GM18505 (cell line): Measurements from ENCODE around the gene PMEPA1.

Experiments used
- ATAC-seq: cut with Tn5 transposase; IDR thresholded peaks from one replicate; pipeline ENCODE4 v1.9.1; 2021; ENCODE audit not compliant: unreplicated experiment
- POLR2A ChIP-seq: IDR thresholded peaks from 4 replicates; pipeline ENCODE4 v1.6.1; 2011; ENCODE audit warnings: borderline replicate concordance; ENCODE audit not compliant: insufficient read depth, insufficient read length; ENCODE audit errors: extremely low read depth

Gene PMEPA1

DNA sequence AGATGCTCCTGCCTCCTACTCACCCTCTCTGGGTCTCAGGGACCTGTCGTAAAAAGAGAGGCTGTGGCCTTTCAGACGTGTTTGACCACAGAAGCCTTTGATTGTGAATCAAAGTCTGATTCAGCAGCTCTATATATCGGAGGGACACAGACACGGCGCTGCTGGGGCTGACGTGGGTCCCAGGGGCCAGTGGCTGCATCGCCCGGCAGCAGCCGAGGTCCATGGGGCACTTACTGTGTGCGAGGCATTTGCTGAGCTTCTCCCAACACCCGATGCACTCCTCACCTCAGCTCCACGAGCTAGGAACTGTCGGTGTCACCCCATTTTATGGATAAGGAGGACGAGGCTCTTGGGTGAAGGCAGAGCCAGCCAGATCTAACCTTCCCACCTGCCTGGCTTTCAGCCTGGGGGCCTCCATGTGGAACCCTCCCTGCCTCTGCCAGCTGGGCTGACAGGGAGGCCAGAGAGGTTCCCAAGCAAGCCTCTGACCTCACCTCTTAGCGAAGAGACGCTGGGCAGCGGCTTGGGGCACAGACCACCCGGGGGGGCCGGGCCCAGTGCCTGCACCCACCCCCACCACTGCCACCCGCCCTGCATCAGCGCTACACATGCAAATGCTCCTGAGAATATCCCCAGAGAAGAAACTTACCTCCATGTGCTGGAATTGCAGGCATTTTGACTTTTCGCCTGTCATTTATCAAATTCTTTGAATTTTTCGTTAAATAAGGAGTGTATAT, 19.9 kb downstream of the PMEPA1 start:
- no peak for ATAC-seq
- no peak for TF ChIP-seq POLR2A

DNA sequence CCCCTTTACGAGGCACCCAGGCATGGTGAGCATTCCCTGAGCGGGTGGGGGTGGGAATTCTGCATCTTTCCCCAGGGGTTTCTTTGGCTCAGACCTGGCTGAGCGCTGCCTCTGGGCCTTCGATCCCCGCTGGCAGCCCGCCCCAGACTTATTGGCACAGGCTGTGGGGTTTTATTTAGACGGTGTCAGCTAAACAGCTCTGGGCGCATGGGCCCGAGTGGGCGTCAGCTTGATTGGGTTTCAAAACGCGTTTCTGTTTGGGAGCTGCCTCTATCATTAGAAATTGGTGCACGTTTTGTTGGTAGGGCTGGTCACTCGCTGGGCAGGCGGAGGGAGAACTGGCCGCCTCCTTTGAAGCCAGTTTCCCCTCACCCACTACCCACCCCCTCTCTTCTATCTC, 21.0 kb downstream of the PMEPA1 start:
- ATAC-seq, result no peak
- TF ChIP-seq POLR2A, result no peak

DNA sequence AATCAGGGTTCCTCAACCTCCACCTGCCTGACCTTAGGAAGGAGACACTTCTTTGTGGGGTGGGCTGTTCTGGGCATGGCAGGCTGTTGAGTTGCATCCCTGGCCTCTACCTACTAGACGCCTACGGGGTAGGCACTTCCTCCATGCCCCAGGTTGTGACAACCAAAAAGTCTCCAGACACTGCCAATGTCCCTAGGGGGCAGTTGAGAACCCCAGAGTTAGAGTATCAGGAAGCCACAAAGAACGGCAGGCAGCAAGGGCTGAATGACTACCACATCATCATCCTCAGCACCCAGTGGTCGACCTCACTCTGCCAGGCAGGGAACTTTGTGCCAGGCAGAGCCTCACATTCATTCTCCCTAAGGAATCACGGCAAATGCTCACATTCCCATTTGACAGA, 21.5 kb downstream of the PMEPA1 start:
- ATAC-seq, result no peak
- no peak for TF ChIP-seq POLR2A

DNA sequence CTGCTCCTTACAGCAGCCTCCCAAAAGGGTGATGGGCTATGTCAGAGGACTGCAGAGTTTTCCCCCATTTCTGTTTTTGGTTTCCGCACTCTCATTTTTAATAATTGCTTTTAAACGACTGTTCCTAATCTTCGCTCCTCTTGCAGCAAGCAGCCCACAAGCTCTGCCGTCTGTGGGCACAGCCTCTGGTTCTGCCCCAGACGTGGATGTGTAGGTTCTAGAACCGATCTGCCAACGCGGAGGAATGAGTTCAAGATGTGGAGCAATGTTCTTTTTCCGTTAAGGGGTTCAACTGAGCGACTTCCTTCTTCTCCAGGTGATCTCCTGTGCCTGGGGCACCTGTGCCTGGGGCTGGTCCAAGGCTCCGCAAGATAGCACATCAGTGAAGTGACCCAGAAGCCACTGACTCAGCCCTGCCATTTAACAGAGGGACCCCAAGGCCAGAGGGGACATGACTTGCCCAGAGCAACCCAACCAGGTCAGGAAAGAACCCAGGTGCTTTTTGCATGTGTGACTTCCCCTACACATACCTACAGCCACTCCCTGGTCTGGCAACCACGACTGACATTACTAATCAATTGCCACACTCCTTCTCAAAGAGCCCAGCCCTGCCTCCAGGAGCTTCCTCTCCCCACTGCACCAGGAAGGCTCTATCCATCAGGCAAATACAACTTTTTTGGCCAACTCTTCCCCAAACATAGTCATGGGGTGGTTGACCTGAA, 22.7 kb downstream of the PMEPA1 start:
- no peak for TF ChIP-seq POLR2A
- no peak for ATAC-seq

DNA sequence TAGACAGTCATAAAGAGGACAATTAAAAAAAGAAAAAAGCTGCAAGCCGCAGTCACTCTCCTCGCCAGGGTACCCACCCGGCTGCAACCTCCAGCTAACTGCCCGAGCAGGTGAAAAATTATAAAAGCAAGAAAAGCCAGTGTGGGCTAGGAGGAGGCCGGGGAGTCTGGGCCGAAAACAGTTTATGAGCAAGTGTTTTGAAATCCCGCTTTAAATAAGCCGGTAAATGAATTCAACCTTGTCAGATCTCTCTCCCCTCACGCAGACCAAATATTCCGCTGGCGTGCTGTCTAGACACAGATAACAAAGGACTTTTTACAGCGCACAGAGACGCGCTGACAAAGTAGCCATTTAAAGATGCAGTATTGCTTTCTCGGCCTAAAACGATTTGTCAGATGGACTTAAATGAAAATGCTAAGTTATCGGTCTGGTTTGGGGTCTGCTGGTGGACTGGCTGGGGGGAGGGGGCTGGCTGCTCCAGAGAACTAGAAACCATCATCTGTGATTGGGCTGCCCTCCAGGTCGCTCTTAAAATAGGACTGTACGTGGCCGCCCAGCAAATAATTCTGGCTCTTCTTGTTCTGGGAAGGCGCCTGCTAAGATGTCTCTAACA, 24.6 kb downstream of the PMEPA1 start:
- TF ChIP-seq POLR2A, result no peak
- no peak for ATAC-seq

DNA sequence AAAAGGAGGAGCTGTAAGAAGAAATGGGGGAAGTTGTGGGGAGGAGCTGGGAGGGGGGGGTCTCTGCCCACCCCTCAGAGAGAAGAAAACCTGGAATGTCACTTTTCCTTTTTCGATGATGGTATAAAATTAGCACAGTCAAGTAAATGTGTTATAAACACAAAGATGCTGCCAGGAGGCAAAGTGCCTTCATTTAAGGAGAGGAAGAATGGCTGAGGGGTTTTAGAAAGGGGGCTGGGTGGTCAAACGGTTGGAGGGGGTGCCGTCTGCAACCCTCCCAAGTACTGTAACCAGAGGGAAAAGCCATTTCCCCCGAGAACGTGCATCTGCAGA, 25.0 kb downstream of the PMEPA1 start:
- no peak for TF ChIP-seq POLR2A
- ATAC-seq, result no peak

DNA sequence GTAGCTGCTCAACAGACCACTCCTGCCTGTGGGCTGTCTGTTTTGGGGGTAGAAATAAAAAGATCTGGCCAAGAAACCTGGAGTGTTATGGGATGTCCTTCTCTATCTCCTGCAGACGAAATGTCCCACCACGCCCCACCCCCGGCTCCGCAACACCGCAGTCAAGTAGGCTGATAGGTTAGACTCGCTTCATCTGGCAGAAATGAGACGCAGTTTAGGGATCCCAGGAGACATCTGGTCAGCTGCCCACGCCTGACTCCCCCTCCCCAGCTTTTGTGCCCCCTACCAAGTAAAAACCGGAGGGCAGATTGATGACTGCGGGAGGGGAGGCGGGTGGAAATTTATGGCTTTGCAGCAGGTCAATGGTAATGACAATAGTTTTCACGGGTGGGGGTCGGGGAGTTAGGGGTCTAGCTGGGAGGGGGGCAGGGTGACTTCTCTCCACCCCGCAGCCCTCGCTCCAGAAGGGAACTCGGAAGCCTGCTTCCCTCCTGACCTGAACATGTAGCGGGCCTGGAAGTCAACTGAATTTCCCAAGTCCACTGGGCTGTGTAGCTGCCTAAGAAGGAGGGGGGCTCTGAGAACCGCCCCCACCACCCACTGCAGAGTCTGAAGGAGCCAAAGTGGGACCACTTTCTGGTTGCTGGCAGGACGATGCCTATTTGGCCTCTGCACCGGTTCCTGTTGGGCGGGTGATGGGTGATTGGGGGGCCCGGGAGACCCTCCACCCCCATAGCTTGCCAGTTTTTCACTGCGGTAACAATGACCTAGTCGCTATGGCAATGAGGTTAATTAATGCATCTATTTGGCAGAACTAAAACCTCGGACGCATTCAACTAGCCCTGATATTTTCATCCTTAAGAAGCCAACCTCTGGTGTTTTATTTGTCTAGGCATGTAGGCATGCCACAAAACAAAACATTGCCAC, 25.7 kb downstream of the PMEPA1 start:
- ATAC-seq, result no peak
- TF ChIP-seq POLR2A, result no peak

DNA sequence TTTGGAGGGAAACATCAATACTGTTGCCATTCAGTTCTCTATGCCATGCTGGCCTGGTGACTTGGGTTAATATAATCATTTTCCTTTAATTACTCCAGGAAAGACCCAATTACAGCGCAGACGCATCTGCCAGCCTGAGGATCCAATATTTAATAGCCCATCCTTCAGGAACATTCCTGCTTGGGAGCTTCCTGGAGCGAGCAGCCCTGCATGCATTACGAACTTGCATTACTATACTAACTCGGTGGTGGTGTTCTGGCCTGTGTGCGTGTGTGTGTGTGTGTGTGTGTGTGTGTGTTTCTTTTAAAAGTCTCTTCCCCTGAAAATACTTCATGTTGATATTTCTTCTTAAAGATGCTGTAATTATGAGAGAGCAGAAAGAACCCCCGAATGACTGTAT, 26.5 kb downstream of the PMEPA1 start:
- no peak for ATAC-seq
- no peak for TF ChIP-seq POLR2A

DNA sequence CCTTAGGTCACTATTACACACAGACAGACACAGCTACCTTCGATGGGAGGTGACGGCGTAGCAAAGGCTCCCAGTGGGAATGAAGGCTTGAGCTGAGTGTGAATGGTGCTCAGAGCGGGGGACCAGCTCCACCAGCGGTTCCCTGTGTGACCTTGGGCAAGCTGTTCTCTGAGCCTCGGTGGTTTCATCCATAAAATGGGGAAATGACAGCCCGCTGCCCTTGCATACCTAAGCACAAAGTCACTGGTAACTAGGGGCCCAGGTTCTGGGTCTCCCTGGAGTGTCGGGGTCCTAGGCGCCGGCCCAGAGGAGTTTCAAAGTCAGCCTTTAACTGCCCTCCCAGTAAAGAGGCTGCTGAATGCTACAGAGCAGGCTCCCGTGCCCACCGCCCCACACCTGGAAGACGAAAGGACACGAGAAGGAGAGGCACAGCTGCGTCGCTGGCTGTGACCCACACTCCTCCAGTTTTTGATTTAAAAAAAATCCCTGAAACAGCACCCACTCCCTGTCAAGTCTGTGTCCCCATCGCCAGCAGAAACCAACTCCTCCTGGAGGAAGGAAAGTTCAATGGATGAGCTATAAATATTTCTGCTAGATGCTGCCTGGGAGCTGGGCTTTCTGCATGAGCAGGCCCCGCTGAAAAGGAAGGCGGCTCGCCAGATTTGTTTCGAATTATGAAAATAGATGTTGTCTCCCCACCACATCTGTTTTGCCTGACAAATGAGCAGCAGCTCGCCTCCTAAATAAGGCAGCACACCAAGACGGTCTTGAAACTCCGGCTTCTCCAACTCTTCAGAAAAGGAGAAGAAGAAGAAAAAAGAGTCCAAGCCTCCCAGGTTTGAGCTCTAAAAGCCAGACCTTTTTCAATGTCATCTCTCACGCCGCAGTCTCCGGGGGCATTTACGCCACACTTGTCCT, 27.4 kb downstream of the PMEPA1 start:
- ATAC-seq, result peak; percentile 43
- TF ChIP-seq POLR2A, result no peak

DNA sequence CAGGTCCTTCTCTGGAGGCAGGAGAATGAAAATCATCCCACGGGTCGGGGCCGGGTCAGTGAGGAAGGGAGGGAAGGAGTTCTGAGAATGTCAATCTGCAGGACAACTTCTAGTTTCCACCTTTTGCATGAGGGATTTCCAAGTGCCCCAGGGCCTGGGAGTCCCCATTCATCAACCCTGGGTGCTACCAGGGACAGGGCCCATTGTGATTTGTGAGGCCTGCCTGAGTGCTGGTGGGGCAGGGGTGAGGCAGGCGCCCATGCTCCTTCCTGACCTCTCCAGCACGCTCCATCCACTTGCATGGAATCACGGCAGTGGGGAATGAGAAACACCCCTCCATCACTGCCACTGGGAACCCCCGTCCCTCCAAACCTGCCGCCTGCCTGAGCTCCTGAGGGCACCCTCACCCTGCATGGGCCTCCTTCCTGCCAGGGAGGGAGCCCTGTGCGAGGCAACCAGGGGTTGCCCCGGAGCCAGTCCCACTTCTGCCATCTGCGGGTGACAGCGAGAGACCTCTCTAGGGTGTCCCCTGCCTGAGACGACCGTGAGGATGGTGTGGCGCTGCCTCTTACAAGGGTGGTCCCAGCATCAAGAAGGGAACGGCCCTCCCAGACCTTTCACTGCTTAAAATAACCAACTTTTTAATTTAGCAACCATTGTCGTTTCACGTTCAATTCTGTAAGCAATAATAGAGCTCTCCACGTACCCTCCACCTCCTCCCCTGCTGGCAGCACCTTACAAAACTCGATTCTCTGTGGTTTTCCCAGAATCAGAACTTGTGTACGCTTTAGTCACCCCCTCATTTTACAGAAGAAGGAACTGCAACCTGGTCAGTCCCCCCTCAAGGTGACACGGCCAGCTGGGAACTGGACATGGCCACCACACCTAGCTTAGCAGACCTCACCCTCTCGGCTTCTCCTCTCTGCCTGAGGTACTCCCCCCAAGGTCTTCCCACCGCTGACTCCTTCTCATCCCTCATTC, 28.6 kb downstream of the PMEPA1 start:
- TF ChIP-seq POLR2A, result no peak
- no peak for ATAC-seq

DNA sequence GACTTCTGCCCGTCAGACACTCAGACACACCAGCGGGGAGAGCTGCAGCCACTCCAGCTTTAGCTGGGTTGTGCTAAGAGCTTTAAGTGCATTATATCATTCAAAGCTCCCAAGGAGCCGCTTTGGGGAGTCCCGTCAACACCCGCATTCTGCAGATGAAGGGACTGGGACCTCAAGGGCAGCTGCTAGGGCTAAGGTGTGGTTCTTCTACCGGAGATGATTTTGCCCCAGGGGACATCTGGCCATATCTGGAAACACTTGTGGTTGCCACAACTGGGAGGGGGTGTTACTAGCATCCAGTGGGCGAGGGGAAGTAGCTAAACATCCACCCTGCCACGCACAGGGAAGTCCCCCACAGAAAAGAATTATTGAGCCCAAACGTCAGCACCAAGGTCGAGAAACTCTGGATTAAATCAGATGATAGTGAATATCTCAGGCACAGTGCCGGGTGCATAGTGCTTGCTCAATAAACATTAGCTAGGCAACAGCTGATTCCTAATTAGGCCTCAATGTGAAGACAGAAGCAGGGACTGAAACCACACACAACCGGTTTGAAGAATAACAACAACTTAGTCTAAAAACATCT, 29.6 kb downstream of the PMEPA1 start:
- no peak for TF ChIP-seq POLR2A
- peak; percentile 48 for ATAC-seq
